ENCODE measurements around the gene USB1.

GRCh38 chr16:57960826-57961472, 40.3 kb upstream of the USB1 start:
- no peak for TF ChIP-seq CTCF (IDR thresholded peaks at IDR 0.05 in 2 of 3, conservative IDR thresholded peaks at IDR 0.05 in 1 of 3; ENCODE audit: borderline replicate concordance in 1 of 3, insufficient read depth in 1 of 3, low read depth in 2 of 3, low read length in 2 of 3)
- no peak for TF ChIP-seq RAD21 (IDR thresholded peaks at IDR 0.05; ENCODE audit: low read depth)
- TF ChIP-seq POLR2A (IDR thresholded peaks at IDR 0.05; ENCODE audit: borderline replicate concordance, extremely low read depth, insufficient read depth, insufficient read length) = no peak
- no peak for TF ChIP-seq POLR2AphosphoS5 (IDR thresholded peaks at IDR 0.05; ENCODE audit: low read depth, low read length)
- no peak for TF ChIP-seq CEBPB (IDR thresholded peaks at IDR 0.05; ENCODE audit: low read depth)
- TF ChIP-seq EGR1 (IDR thresholded peaks at IDR 0.05; ENCODE audit: low read depth) = no peak
- no peak for TF ChIP-seq MAX (IDR thresholded peaks at IDR 0.05)
- no peak for TF ChIP-seq SP1 (IDR thresholded peaks at IDR 0.05; ENCODE audit: low read depth)
- TF ChIP-seq EZH2 (IDR thresholded peaks at IDR 0.05) = no peak
- no peak for TF ChIP-seq EZH2phosphoT487 (IDR thresholded peaks at IDR 0.05; ENCODE audit: borderline replicate concordance)
- TF ChIP-seq YY1 (IDR thresholded peaks at IDR 0.05; ENCODE audit: extremely low read depth, insufficient replicate concordance, low read depth, low read length) = no peak
- TF ChIP-seq REST (IDR thresholded peaks at IDR 0.05; ENCODE audit: low read depth) = no peak
- no peak for TF ChIP-seq ELF1 (IDR thresholded peaks at IDR 0.05; ENCODE audit: borderline replicate concordance, low read depth)

Data from HCT116 (cell line).